ENCODE measurements around the gene MSANTD1.

MSANTD1 gene

GRCh38 chr4:3262208-3263052 lies 13.5 kb downstream of the MSANTD1 start:
- DNase-seq = no peak

- DNase-seq = no peak
These were observed 14.3 kb downstream of the MSANTD1 start for GRCh38 chr4:3263053-3263875.

GRCh38 chr4:3263876-3264193 lies 14.9 kb downstream of the MSANTD1 start:
- no peak for DNase-seq

- DNase-seq = no peak
These were observed 17.1 kb downstream of the MSANTD1 start for GRCh38 chr4:3266076-3266475.

- no peak for DNase-seq
These were observed 18.8 kb downstream of the MSANTD1 start for GRCh38 chr4:3267576-3268394.

GRCh38 chr4:3268395-3269104 lies 19.6 kb downstream of the MSANTD1 start:
- no peak for DNase-seq

- DNase-seq = peak in 3 of 58 donors; percentile 39 to 47 (median 42)
These were observed 20.4 kb downstream of the MSANTD1 start for GRCh38 chr4:3269105-3269927.

- peak in 5 of 58 donors; percentile 26 to 61 (median 38) for DNase-seq
These were observed 21.1 kb downstream of the MSANTD1 start for GRCh38 chr4:3269991-3270611.

GRCh38 chr4:3271131-3271530 lies 22.2 kb downstream of the MSANTD1 start:
- DNase-seq = no peak

- peak in 20 of 58 donors; percentile 22 to 71 (median 38) for DNase-seq
These were observed 28.0 kb downstream of the MSANTD1 start for GRCh38 chr4:3276986-3277385.

- no peak for DNase-seq
These were observed 31.5 kb downstream of the MSANTD1 start for GRCh38 chr4:3280466-3280865.

- no peak for DNase-seq
These were observed 34.5 kb downstream of the MSANTD1 start for GRCh38 chr4:3283483-3283882.

GRCh38 chr4:3283916-3284315 lies 35.0 kb downstream of the MSANTD1 start:
- no peak for DNase-seq

GRCh38 chr4:3284734-3285557 lies 36.0 kb downstream of the MSANTD1 start:
- no peak for DNase-seq

- DNase-seq = peak in 3 of 58 donors; percentile 28 to 67 (median 44)
These were observed 36.8 kb downstream of the MSANTD1 start for GRCh38 chr4:3285558-3286334.

GRCh38 chr4:3286335-3287175 lies 37.6 kb downstream of the MSANTD1 start:
- no peak for DNase-seq

Measured in anterior cingulate cortex (tissue), 58 donors.